IMR-90 (cell line): ENCODE results near the gene ZDHHC18.

Experiments
- BHLHE40 ChIP-seq: fragments of 150-350 bp; IDR thresholded peaks from 2 replicates; pipeline ENCODE4 v1.6.1; 2016; ENCODE audit warnings: mild to moderate bottlenecking, low read depth, low read length
- CEBPB ChIP-seq: IDR thresholded peaks from 2 replicates; pipeline ENCODE4 v1.6.1; 2012; ENCODE audit warnings: low read depth, low read length, improper control_type of control experiment
- CHD1 ChIP-seq: IDR thresholded peaks from 2 replicates; pipeline ENCODE4 v1.6.1; 2012; ENCODE audit warnings: low read depth, low read length, improper control_type of control experiment
- FOS ChIP-seq: fragments of 150-350 bp; IDR thresholded peaks from 2 replicates; pipeline ENCODE4 v1.6.1; 2016; ENCODE audit warnings: low read depth, low read length
- MAFK ChIP-seq: IDR thresholded peaks from 2 replicates; pipeline ENCODE4 v1.6.1; 2012; ENCODE audit warnings: low read depth, low read length, improper control_type of control experiment
- MAZ ChIP-seq: IDR thresholded peaks from 2 replicates; pipeline ENCODE4 v1.6.1; 2012; ENCODE audit warnings: low read depth, mild to moderate bottlenecking, low read length, improper control_type of control experiment, moderate library complexity, borderline replicate concordance
- MXI1 ChIP-seq: IDR thresholded peaks from 2 replicates; pipeline ENCODE4 v1.6.1; 2012; ENCODE audit warnings: low read depth, mild to moderate bottlenecking, low read length, moderate library complexity, borderline replicate concordance
- POLR2A ChIP-seq: IDR thresholded peaks from 2 replicates; pipeline ENCODE4 v1.6.1; 2012; ENCODE audit warnings: mild to moderate bottlenecking, low read depth, low read length
- RAD21 ChIP-seq: IDR thresholded peaks from 2 replicates; pipeline ENCODE4 v1.6.1; 2012; ENCODE audit warnings: low read length, improper control_type of control experiment
- SMC3 ChIP-seq: fragments of 150-350 bp; IDR thresholded peaks from 2 replicates; pipeline ENCODE4 v1.6.1; 2016; ENCODE audit warnings: low read depth, mild to moderate bottlenecking, antibody characterized with exemption, low read length, moderate library complexity
- TF ChIP-seq, protein P1 (sequence below): conservative IDR thresholded peaks from 2 replicates; pipeline ENCODE4 v1.5.1; 2012; ENCODE audit warnings: mild to moderate bottlenecking, low read depth, low read length, improper control_type of control experiment
- TF ChIP-seq, protein P2 (sequence below): fragments of 150-350 bp; IDR thresholded peaks from 2 replicates; pipeline ENCODE4 v1.6.1; 2016; ENCODE audit warnings: low read depth, mild to moderate bottlenecking, low read length, moderate library complexity, borderline replicate concordance
- TF ChIP-seq, protein P3 (sequence below): fragments of 150-350 bp; IDR thresholded peaks from 2 replicates; pipeline ENCODE4 v1.6.1; 2017; ENCODE audit warnings: mild to moderate bottlenecking, antibody characterized with exemption, low read length, low read depth

DNA sequence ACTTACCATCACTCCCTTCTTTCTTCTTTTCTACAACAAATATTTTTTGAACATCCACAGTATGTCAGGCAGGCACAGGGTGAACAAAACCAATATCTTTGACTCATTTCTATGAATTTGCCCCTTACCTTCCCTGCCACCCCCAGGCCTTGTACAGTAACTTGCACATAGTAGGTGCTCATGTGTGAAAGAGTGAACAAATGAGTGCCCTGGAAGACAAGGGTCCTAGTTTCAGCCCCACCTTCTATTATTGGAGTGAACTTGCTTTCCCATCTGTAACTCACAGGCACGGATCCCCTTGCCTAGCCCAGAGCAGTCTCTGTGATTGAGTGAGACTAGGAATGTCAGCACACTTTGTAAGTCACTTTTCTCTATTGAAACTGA, 12.8 kb downstream of the ZDHHC18 start:
- no peak for TF ChIP-seq MAZ
- TF ChIP-seq, protein P1, sequence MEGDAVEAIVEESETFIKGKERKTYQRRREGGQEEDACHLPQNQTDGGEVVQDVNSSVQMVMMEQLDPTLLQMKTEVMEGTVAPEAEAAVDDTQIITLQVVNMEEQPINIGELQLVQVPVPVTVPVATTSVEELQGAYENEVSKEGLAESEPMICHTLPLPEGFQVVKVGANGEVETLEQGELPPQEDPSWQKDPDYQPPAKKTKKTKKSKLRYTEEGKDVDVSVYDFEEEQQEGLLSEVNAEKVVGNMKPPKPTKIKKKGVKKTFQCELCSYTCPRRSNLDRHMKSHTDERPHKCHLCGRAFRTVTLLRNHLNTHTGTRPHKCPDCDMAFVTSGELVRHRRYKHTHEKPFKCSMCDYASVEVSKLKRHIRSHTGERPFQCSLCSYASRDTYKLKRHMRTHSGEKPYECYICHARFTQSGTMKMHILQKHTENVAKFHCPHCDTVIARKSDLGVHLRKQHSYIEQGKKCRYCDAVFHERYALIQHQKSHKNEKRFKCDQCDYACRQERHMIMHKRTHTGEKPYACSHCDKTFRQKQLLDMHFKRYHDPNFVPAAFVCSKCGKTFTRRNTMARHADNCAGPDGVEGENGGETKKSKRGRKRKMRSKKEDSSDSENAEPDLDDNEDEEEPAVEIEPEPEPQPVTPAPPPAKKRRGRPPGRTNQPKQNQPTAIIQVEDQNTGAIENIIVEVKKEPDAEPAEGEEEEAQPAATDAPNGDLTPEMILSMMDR = no peak
- no peak for TF ChIP-seq MXI1
- TF ChIP-seq RAD21 = no peak
- no peak for TF ChIP-seq BHLHE40
- no peak for TF ChIP-seq POLR2A
- no peak for TF ChIP-seq FOS
- TF ChIP-seq MAFK = no peak
- no peak for TF ChIP-seq SMC3
- TF ChIP-seq CEBPB = no peak
- TF ChIP-seq, protein P2, sequence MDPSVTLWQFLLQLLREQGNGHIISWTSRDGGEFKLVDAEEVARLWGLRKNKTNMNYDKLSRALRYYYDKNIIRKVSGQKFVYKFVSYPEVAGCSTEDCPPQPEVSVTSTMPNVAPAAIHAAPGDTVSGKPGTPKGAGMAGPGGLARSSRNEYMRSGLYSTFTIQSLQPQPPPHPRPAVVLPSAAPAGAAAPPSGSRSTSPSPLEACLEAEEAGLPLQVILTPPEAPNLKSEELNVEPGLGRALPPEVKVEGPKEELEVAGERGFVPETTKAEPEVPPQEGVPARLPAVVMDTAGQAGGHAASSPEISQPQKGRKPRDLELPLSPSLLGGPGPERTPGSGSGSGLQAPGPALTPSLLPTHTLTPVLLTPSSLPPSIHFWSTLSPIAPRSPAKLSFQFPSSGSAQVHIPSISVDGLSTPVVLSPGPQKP = no peak
- TF ChIP-seq, protein P3, sequence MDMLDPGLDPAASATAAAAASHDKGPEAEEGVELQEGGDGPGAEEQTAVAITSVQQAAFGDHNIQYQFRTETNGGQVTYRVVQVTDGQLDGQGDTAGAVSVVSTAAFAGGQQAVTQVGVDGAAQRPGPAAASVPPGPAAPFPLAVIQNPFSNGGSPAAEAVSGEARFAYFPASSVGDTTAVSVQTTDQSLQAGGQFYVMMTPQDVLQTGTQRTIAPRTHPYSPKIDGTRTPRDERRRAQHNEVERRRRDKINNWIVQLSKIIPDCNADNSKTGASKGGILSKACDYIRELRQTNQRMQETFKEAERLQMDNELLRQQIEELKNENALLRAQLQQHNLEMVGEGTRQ = no peak
- no peak for TF ChIP-seq CHD1
